IPS-20b (cell line): ENCODE results near the gene TRIM7.
A peak's percentile ranks its signal among the peaks of the same experiment; 100 is the strongest.
"Not testable (repeated sequence)": the region's sequence is repeated elsewhere in the genome, so short reads cannot be mapped to it uniquely, and the experiment has no call there.

Experiments
- H3K27ac ChIP-seq: one replicate; pipeline ENCODE4 v1.5.1; 2013; ENCODE audit warnings: low read length
- H3K27me3 ChIP-seq: 2 replicates; pipeline ENCODE4 v1.6.1; 2013; ENCODE audit warnings: mild to moderate bottlenecking, low read length, inconsistent platforms; ENCODE audit not compliant: insufficient read depth
- H3K36me3 ChIP-seq: 2 replicates; pipeline ENCODE4 v1.6.1; 2013; ENCODE audit warnings: low read depth, mild to moderate bottlenecking, inconsistent platforms, low read length, moderate library complexity; ENCODE audit not compliant: insufficient read depth
- H3K4me1 ChIP-seq: 2 replicates; pipeline ENCODE4 v1.6.1; 2013; ENCODE audit warnings: mild to moderate bottlenecking, control low read depth, inconsistent platforms, low read length, moderate library complexity; ENCODE audit not compliant: insufficient read depth
- H3K4me3 ChIP-seq: 2 replicates; pipeline ENCODE4 v1.5.1; 2013; ENCODE audit warnings: mild to moderate bottlenecking, low read length, inconsistent platforms
- H3K9ac ChIP-seq: 2 replicates; pipeline ENCODE4 v1.6.1; 2013; ENCODE audit warnings: low read depth, mild to moderate bottlenecking, inconsistent platforms, low read length, moderate library complexity
- H3K9me3 ChIP-seq: 2 replicates; pipeline ENCODE4 v1.6.1; 2013; ENCODE audit warnings: mild to moderate bottlenecking, low read depth, low read length, inconsistent platforms; ENCODE audit not compliant: insufficient read depth

TRIM7 gene

GRCh38 chr5:181218795-181219124 lies 13.8 kb upstream of the TRIM7 start:
- no peaks in the 10 kb centered on the region for H3K36me3 ChIP-seq
- no peak overlapping the region for H3K27ac ChIP-seq
- no peak overlapping the region for H3K9ac ChIP-seq
- H3K27me3 ChIP-seq = peaks cover 18% of the 10 kb centered on the region
- H3K4me1 ChIP-seq = no peaks in the 10 kb centered on the region
- H3K9me3 ChIP-seq = no peaks in the 10 kb centered on the region
- peak overlapping the region; percentile 64 for H3K4me3 ChIP-seq

GRCh38 chr5:181217803-181218062 lies 12.7 kb upstream of the TRIM7 start:
- Histone ChIP-seq H3K9me3 (no peaks in the 10 kb centered on the region), H3K36me3 (no peaks in the 10 kb centered on the region), H3K27me3 (peaks cover 18% of the 10 kb centered on the region), H3K27ac (no peak overlapping the region), H3K9ac (no peak overlapping the region; the same call in 1 of the 2 replicates), H3K4me3 (peak overlapping the region; percentile 61), H3K4me1 (no peaks in the 10 kb centered on the region)

- Histone ChIP-seq H3K4me3 (peak overlapping the region; percentile 61), H3K9ac (no peak overlapping the region; the same call in 1 of the 2 replicates), H3K36me3 (no peaks in the 10 kb centered on the region), H3K27ac (no peak overlapping the region), H3K4me1 (no peaks in the 10 kb centered on the region), H3K9me3 (no peaks in the 10 kb centered on the region), H3K27me3 (peaks cover 18% of the 10 kb centered on the region)
Measured at GRCh38 chr5:181217111-181217802, 12.3 kb upstream of the TRIM7 start.

GRCh38 chr5:181215997-181216989 lies 11.3 kb upstream of the TRIM7 start:
- peak overlapping the region; percentile 52 for H3K4me3 ChIP-seq
- H3K27me3 ChIP-seq = peaks cover 18% of the 10 kb centered on the region
- H3K9me3 ChIP-seq = no peaks in the 10 kb centered on the region
- no peak overlapping the region for H3K9ac ChIP-seq
- no peaks in the 10 kb centered on the region for H3K4me1 ChIP-seq
- H3K36me3 ChIP-seq = no peaks in the 10 kb centered on the region
- H3K27ac ChIP-seq = no peak overlapping the region

- H3K9ac ChIP-seq, H3K27ac ChIP-seq, H3K9me3 ChIP-seq, H3K4me1 ChIP-seq, H3K4me3 ChIP-seq, H3K36me3 ChIP-seq: not testable (repeated sequence)
- H3K27me3 ChIP-seq = peaks cover 18% of the 10 kb centered on the region
Measured at GRCh38 chr5:181214249-181214648, 9.3 kb upstream of the TRIM7 start.

- H3K36me3 ChIP-seq = no peaks in the 10 kb centered on the region
- no peaks in the 10 kb centered on the region for H3K9me3 ChIP-seq
- no peaks in the 10 kb centered on the region for H3K4me1 ChIP-seq
- H3K27ac ChIP-seq = no peak overlapping the region
- H3K9ac ChIP-seq = no peak overlapping the region
- peaks cover 17% of the 10 kb centered on the region for H3K27me3 ChIP-seq
- no peak overlapping the region for H3K4me3 ChIP-seq
Measured at GRCh38 chr5:181212934-181213333, 7.9 kb upstream of the TRIM7 start.

GRCh38 chr5:181212080-181212479 lies 7.1 kb upstream of the TRIM7 start:
- Histone ChIP-seq H3K9me3 (no peaks in the 10 kb centered on the region), H3K4me3 (no peak overlapping the region), H3K27ac (no peak overlapping the region), H3K27me3 (peaks cover 11% of the 10 kb centered on the region), H3K4me1 (no peaks in the 10 kb centered on the region), H3K36me3 (no peaks in the 10 kb centered on the region), H3K9ac (no peak overlapping the region)

GRCh38 chr5:181211208-181211607 lies 6.2 kb upstream of the TRIM7 start:
- Histone ChIP-seq H3K27me3 (peaks cover 9% of the 10 kb centered on the region), H3K9ac (no peak overlapping the region), H3K4me1 (peaks cover 2% of the 10 kb centered on the region), H3K27ac (no peak overlapping the region), H3K4me3 (no peak overlapping the region), H3K36me3 (no peaks in the 10 kb centered on the region), H3K9me3 (no peaks in the 10 kb centered on the region; the same call in 1 of the 2 replicates)

- H3K4me3 ChIP-seq, H3K27ac ChIP-seq, H3K9ac ChIP-seq, H3K9me3 ChIP-seq, H3K27me3 ChIP-seq, H3K4me1 ChIP-seq, H3K36me3 ChIP-seq: not testable (repeated sequence)
Measured at GRCh38 chr5:181210698-181211097, 5.7 kb upstream of the TRIM7 start.

GRCh38 chr5:181210148-181210547 lies 5.2 kb upstream of the TRIM7 start:
- not testable (repeated sequence) for H3K27ac ChIP-seq, H3K9ac ChIP-seq, H3K9me3 ChIP-seq, H3K36me3 ChIP-seq, H3K4me1 ChIP-seq, H3K4me3 ChIP-seq
- peaks cover 15% of the 10 kb centered on the region for H3K27me3 ChIP-seq

GRCh38 chr5:181209006-181209405 lies 4.0 kb upstream of the TRIM7 start:
- not testable (repeated sequence) for H3K27ac ChIP-seq, H3K36me3 ChIP-seq, H3K4me1 ChIP-seq, H3K9me3 ChIP-seq, H3K4me3 ChIP-seq, H3K9ac ChIP-seq
- H3K27me3 ChIP-seq = peaks cover 26% of the 10 kb centered on the region

- peaks cover 4% of the 10 kb centered on the region for H3K4me1 ChIP-seq
- no peaks in the 10 kb centered on the region for H3K36me3 ChIP-seq
- no peaks in the 10 kb centered on the region; the same call in 1 of the 2 replicates for H3K9me3 ChIP-seq
- peaks cover 37% of the 10 kb centered on the region for H3K27me3 ChIP-seq
- no peak overlapping the region for H3K4me3 ChIP-seq
- H3K9ac ChIP-seq = no peak overlapping the region
- no peak overlapping the region for H3K27ac ChIP-seq
Measured at GRCh38 chr5:181207960-181208253, 2.9 kb upstream of the TRIM7 start.
